DND-41 (cell line): Measurements from ENCODE around the gene PROK2.

Source experiments
- CTCF ChIP-seq: IDR thresholded peaks from 2 replicates; pipeline ENCODE4 v1.5.1; 2012; ENCODE audit warnings: borderline replicate concordance, low read length, moderate library complexity, mild to moderate bottlenecking; ENCODE audit not compliant: poor library complexity, severe bottlenecking; ENCODE audit errors: extremely low read depth
- EZH2 ChIP-seq: IDR thresholded peaks from 3 replicates; pipeline ENCODE4 v1.6.1; 2012; ENCODE audit warnings: borderline replicate concordance, low read depth, mild to moderate bottlenecking, moderate library complexity, low read length, inconsistent platforms; ENCODE audit not compliant: severe bottlenecking

GRCh38 chr3:71754610-71755253 lies 30.2 kb downstream of the PROK2 start:
- TF ChIP-seq CTCF (no peak), EZH2 (no peak)
